GM18907 (cell line): ENCODE measurements around the gene SLC7A14.

Source experiments
- ATAC-seq: cut with Tn5 transposase; IDR thresholded peaks from one replicate; pipeline ENCODE4 v1.9.1; 2021; ENCODE audit warnings: mild to moderate bottlenecking, moderate library complexity; ENCODE audit not compliant: unreplicated experiment

SLC7A14 gene

DNA sequence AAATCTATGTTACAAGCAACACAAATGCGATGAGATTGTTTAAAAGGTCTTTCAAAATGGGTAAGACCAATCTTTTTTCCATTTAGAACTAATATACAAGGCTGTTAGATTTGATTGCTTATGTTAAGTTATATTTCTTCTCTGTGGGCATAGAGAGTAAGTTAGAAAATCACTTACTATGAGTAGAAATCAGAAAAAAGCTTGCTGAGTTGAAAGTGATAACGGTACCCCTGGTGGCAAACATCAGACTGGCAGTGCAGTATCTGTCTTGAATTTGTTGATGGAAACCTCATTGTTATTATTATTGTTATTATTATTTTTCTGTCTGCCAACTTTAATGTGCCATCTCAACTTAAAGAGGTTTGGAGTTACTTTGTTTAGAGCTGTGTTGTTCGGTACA lies 154.8 kb downstream of the SLC7A14 start:
- no peak for ATAC-seq

DNA sequence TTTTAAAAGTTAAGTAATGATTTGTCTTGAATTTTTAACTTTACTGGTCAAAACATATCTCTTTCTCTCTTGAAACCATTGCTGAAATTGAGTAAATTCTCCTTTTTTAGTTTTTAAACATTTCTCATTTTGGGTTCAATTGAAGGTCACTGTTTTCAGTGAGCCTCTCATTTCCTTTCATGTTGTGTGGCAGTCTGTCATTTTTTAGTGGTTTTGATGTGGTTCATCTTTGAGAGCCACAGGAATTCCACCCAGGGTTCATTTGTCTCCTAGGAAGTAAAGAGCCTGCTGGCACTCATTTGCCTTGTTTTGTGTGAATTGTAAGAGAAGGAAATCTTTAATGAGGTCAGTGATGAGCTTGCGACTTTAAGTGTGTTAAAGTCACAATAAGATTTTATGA lies 156.8 kb downstream of the SLC7A14 start:
- peak; percentile 76 for ATAC-seq

DNA sequence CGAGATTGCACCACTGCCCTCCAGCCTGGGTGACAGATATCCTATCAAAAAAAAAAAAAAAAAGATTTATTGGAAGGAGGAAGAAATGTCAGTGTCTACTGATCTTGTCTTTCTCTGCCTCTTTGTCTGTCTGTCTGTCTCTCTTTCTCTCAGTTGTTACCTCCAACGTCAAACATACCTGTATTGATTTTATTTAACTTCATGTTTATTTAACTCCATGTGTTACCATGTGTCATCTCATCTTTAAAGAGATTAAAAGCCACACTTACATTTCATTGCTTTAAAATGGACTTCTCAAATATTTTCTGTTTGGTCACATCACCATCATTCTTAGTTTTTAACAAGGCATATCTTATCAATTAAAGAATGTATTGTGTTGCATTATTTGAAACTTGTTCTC lies 157.8 kb downstream of the SLC7A14 start:
- no peak for ATAC-seq

DNA sequence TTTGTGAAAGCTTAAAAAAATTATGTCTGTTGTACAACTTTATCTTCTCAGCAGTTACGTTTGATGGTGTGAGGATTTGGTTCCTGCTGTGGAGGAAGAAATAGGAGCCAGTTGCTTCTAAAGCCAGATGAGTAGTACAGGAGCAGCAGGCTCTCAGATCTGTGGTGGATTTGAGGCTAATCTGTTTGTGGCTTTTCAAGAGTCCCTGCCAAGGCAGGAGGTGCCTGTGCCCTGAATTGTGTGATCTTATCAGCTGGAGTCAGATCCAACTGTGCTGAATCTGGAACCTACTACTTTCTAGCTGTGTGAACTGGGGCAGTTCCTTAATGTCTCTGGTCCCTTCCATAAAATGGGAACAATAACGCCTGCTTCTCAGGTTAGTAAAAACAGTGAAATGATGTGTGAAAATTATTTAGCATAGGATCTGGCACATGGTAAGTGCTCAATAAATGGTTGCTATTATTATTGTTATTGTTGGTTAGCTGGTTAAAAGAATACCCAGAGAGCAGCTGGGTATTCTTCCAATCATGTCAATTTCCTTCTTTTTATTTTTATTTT lies 159.6 kb downstream of the SLC7A14 start:
- no peak for ATAC-seq

DNA sequence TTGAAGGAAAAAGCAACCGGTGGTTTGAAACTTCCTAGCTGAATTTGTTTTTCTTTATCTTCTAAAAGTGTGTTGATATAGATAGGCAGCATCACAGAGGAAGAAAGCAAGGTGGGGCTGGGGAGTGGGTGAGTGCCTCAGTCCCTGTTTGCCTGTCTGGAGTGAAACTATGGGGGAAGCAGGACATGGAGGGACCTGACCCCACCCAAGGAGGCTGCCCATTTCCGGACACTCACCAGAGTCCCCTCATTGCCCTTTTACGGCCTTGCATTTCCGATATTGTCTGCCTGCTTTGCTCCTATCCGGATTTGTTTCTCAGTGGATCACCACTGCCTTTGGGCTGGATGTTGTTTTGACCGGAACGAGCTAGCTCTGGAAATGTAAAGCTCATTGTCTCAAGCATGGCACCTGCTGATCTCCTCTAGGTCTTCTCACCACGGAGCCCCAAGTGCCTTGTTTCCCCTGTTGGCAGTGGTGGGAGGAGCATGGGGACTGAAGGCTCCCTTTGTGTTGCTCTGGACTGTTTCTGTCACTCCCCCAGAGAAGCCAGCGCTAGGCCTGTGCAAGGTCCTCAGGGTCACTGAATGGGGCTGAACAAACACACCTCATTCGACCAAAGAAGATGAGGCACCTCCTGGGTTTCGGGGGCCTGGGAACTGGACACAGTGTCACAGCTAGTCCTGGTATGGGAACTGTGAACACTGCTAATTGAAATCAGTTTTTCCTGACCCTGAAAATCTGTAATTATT lies 160.2 kb downstream of the SLC7A14 start:
- ATAC-seq = no peak

DNA sequence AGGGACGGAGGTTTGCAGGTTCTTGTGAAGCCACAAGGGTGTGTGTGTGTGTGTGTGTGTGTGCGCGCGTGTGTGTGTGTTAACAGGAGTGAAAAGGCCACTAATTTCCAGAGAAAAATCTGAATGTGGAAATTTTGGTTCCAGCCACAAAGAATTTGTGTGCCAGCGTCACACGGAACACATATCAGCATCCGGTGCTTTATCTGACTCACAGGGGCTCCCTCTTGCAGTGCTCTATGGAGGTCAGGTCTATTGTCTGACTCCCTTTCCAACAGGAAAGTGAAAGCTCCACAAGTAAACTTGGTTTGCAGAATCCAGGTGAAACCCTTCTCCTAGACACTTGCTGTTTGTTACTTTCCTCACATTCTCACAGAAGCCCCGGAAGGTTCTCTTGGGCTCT lies 161.0 kb downstream of the SLC7A14 start:
- no peak for ATAC-seq

DNA sequence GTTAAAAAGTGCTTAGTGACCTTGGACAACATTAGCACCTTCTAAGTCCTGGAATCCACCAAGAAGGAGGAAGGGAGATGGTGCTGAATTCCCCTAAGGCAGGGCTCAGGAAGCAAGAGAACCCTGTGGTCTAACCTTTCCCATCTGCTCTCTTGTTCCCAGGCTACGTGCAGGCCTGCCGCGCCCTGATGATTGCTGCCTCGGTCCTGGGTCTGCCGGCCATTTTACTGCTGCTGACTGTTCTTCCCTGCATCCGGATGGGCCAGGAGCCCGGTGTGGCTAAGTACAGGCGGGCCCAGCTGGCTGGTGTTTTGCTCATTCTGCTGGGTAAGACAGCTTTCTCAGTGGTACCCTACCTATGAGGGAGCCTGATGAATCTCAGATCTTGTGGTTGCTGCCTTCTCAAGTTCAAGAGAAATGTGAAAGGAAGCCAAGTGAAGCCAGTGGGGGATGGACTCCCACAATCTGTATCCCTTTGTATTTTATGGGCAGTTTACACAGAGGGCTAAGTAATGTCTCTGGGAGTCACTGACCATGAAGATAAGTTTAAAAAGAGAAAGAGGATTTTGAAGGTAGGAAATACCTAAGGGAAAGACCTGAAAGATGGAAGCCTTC lies 162.8 kb downstream of the SLC7A14 start:
- ATAC-seq = no peak

DNA sequence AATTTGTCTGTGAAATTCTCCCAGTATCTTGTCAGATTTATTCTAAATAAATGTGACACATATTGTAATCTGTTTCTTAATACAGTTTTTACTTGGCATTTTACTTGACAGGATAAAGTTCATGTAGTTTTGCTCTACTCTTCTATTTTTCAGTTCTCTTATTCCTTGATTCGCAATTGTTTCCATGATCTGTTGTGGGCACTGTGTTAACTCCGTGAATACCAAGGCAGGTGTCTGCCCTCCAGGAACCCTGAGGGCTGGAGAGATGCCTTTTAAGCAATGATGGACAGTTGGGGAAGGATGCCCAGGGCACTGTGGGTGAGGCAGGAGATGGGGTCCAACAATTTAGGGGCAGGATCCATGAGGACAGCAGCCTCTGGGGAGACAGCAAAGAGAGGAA lies 164.1 kb downstream of the SLC7A14 start:
- no peak for ATAC-seq

DNA sequence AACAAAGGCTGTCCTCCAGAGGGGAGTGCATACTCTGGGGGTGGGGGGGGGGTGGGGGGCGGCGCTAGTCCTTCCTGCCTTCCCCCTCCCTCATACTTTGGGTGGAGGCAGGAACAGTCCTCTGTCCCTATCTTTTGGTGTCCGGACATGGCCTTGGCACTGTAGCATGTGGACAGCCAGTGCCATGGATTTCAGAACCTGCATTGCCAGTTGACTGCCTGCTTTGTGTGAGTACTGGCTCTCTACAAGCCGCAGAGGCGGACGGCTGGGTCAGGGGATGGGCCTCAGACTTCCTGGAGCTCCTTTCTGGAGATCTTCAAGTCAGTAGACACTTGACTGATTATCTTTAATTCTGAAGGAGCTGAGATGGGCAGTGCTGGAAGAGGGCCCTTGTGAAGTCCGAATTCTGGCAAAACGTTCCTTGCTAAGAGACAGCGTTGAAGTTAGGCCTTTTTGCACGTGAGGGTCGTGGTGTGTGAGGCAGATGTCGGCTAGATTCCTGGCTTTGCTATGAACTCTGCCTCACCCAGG lies 164.7 kb downstream of the SLC7A14 start:
- no peak for ATAC-seq

DNA sequence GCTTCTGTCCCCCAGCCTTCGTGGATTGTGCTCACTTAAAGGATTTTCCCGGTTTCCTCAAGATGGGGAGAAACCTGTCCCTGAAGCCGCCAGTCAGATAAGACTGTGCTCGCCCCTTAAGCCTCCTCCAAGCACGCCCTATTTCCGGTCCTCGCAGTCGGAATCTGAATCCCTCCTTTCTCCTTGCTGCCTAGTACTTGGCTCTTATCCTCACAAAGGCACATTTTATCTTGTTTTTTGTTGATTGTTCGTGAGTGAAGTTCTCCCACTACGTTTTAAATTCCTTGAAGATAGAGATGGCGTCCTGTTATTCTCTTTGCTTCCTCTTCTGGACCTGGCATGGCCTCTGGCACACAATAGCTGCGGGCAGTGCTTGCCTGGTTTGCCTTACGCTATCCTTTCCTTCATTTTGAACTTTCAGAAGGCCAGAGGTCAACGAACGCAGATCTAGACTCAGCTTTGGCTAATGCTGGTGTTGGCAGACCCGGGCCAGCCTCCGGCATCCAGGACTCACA lies 165.5 kb downstream of the SLC7A14 start:
- ATAC-seq = no peak

DNA sequence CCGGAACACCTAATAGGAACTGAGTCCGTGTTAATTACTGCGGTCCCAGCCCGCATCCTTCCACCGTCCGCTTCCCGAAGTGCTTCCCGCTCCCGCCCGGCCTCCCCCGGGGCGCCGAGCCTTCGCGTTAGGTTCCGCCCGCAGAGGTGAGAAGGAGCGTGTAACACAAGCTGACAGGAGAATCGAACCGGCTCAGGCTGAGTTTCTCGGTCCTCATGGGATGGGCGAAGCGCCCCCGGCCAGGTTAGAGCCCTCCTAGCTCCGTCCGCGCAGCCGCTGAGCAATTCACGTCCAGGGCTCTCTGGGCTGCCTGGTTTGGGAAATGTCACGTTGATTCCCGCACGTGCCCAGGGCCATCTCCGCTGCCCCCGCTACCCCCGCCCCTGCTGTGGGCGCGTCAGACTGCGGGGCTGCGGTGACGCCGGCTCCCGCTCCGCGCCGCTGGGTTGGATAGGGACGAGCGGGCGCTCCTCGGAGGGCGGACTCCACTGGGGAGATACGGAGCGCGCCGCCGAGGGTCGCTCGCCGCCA lies 166.3 kb downstream of the SLC7A14 start:
- ATAC-seq = no peak

DNA sequence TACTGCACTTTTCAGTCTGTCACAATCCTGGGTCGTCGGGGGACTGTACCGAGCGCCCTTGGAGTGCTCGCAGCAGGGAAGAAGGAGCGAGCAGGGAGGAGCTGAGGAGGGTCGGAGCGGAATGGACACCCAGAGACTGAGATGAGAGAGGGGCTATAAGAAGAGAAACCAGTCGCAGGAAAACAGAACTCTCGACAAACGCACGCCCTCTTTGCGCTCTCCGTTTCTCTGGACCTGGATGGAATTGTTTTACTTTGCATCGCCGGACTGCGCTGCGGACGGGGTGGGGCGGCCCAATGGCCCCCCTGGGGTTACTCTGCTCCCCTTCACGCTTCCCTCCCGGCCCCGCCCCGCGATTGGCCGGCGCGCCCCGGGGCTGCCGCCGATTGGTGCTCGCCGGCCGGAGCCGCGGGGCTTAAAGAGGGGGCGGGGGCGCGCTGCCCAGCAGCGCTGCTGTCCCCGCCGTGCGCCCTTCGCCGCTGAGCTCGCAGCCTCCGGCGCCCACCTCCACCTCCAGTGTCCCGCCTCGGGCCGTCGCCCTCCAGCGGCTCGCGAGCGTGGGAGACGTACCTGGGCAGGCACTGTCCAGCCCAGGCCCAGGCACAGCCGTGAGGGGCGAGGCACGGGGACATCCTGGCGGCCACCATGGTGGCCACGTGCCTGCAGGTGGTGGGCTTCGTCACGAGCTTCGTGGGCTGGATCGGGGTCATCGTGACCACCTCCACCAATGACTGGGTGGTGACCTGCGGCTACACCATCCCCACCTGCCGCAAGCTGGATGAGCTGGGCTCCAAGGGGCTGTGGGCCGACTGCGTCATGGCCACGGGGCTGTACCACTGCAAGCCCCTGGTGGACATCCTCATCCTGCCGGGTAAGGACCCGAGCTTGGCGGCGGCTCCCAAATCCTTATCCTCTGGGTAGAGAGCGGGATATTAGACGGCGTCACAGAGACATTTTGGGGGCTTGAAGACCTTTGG lies 167.2 kb downstream of the SLC7A14 start, which contains the start of gene CLDN11:
Gene CLDN11 (plus strand): TSS at position 447 of the 977 bp plus-strand sequence. CDS start 199 bp downstream, at position 646.
- no peak for ATAC-seq

DNA sequence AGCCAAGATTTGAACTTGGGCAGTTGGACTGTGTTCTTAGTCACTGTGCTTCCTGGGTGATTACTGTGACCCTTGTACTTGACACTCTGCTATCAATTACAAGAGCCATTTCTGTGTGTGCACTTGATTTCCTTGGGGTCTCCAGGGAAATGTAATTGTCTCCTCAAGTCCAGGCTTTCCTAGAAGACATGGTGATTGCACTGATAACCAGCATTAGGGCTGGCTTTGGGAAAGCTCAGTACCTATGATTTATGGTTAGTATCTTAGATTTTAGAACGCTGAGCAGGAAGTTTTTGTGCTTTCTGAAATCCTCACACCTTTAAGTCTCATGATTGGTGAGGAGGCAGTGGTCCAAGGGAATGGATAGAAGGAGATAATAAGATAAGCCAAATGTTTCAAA lies 168.8 kb downstream of the SLC7A14 start:
- ATAC-seq = no peak

DNA sequence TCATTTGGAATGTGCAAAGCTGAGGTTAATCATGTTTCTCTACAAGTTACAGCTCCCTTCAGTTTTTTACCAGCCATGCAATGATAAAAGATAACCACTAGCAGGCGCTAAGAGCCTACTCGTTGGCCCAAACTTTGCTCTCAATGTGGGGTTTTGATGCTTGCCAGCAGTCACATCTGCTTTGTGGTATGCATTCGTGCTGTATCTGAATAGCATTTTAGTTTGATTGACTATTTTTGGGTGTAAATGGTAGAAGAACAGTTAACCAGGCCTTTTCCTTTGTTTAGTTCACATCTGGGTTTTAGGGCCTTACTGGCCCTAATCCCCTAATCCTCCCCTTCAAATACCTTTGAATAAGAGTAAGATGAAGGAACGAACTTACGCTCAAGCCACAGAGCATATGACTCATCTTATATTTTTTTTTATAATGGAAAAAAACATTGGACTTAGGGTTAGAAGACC lies 171.6 kb downstream of the SLC7A14 start:
- peak; percentile 61 for ATAC-seq

DNA sequence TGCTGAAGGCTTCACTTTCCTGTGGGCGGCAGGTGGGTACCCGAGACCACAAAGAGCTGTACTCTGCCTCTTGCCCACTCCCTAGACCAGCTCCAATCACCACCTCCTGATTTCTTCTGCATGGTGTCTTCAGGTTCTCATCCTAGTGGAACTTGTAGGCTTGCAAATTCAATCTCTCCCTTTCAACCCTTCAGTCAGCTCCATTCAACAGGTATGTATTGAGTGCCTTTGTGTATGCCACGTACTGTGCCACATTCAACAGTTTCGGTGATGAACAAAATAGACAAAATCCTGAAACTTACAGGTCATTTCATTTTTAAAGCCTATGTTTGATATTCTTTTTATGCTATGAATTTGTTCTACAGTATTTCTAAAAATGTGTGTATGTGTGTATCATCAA lies 172.6 kb downstream of the SLC7A14 start:
- ATAC-seq = no peak

DNA sequence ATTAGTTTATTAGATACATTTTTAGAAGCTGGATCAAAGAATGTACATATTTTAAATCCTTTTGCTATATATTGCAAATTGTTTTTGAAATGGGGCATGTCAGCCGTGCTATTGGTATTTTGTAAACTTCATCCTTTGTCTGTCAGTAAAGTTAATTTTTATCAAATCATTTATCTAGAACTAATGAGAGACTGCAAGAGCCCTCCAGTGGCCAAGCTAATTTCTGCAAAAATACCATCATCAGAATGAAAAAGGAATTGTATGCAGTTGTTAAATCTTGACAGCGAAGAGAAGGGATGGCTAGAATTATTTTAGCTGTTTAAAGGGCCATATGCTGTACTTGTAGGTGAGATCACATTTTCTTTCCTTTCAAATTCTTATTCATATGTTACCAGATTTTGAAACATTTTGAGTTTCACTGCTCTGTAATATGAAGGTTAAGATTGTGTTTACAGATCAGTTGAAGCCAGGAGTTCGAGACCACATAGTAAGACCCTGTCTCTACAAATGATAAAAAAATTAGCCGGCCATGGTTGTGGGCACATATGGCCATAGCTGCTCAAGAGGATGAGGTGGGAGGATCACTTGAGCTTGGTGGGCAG lies 175.3 kb downstream of the SLC7A14 start:
- no peak for ATAC-seq
